DMS79 treated with DMSO at 0.1 percent for 48 hours (cell line): ENCODE measurements around the gene PMP22.

ENCODE experiments used
- DNase-seq: peaks from one replicate; lab custom pipeline; 2025; lab: John Stamatoyannopoulos, UW

PMP22 gene

DNA sequence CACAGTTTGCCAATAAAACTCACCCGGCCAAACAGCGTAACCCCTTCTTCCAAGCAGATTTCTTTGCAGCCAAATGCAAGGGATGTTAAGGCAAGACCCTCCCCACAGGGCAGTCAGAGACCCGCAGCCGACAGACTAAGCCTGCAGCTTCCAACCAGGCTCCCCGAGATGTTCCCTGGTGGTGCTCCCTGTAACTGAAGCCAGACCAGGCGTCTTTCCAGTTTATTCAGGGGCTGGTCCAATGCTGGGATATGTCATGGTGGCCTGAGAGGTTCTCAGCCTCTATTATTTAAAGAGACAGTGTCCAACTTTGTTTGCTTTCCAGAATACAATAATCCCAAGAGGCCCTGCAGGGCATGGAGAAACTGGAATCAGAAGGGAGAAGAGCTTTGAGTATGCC, at the start of gene PMP22:
PMP22 (minus strand) TSS at position 196 of the 400 bp plus-strand sequence. CDS start 4,599 bp downstream, outside the sequence.
- no peak for DNase-seq

GRCh38 chr17:15311996-15312395, 46.9 kb upstream of the PMP22 start:
- no peak for DNase-seq

- DNase-seq, result no peak
Observed at GRCh38 chr17:15309793-15310192, 44.7 kb upstream of the PMP22 start.

- DNase-seq, result no peak
Observed at GRCh38 chr17:15309236-15309635, 44.1 kb upstream of the PMP22 start.

GRCh38 chr17:15308758-15309157, 43.6 kb upstream of the PMP22 start:
- no peak for DNase-seq

- no peak for DNase-seq
Observed at GRCh38 chr17:15307710-15308111, 42.6 kb upstream of the PMP22 start.

GRCh38 chr17:15303851-15304250, 38.7 kb upstream of the PMP22 start:
- no peak for DNase-seq

- DNase-seq, result no peak
Observed at GRCh38 chr17:15303268-15303667, 38.1 kb upstream of the PMP22 start.

- no peak for DNase-seq
Observed at GRCh38 chr17:15301845-15302244, 36.7 kb upstream of the PMP22 start.

- no peak for DNase-seq
Observed at GRCh38 chr17:15298176-15298575, 33.0 kb upstream of the PMP22 start.

DNA sequence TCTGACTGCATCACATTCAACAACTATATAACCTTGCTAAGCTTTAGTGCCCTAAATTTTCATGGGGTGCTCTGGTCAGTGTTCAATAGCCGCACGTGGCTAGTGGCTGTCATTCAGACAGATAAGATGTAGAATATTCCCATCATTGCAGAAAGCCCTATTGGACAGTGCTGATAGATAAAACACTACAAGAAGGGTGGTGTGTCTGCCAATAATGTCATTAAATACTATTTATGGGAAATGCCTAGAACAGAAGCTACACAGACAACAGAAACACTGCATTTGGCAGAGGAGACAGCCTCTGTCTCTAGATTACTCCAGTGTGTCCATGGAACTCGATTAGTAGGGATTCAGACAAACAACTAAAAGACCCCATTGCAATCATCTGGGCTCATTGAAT, 28.4 kb upstream of the PMP22 start:
- no peak for DNase-seq

DNA sequence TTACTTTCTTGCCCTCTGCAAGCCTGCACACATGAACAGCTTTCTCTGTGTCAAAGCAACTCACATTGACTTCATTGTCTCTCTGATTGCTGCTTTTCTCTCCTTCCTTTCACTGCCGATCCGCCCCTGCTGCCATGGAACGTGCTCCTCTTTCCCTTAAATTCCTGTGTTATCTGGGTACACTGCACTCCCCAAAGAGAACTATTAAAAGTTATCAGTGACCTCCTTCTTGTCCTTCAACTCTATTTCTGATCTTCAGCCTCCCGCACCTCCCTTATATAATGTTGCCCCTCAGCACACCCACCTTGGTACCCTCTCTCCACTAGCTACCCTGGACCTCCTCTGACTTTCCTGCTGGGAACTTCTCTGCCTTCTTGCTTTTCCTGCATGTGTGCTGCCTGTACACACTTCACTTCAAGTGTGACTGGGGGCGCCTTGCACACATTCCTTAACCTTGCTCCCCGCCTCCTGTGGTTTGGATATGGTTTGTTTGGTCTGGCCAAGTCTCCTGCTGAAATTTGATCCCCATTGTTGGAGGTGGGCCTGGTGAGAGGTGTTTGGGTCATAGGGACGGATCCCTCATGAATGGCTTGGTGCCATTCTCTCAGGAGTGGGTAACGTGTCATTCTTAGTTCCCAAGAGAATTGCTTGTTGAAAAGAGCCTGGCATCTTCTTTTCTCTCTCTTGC, 26.7 kb upstream of the PMP22 start:
- DNase-seq, result no peak

GRCh38 chr17:15290605-15291004, 25.5 kb upstream of the PMP22 start:
- DNase-seq, result no peak

DNA sequence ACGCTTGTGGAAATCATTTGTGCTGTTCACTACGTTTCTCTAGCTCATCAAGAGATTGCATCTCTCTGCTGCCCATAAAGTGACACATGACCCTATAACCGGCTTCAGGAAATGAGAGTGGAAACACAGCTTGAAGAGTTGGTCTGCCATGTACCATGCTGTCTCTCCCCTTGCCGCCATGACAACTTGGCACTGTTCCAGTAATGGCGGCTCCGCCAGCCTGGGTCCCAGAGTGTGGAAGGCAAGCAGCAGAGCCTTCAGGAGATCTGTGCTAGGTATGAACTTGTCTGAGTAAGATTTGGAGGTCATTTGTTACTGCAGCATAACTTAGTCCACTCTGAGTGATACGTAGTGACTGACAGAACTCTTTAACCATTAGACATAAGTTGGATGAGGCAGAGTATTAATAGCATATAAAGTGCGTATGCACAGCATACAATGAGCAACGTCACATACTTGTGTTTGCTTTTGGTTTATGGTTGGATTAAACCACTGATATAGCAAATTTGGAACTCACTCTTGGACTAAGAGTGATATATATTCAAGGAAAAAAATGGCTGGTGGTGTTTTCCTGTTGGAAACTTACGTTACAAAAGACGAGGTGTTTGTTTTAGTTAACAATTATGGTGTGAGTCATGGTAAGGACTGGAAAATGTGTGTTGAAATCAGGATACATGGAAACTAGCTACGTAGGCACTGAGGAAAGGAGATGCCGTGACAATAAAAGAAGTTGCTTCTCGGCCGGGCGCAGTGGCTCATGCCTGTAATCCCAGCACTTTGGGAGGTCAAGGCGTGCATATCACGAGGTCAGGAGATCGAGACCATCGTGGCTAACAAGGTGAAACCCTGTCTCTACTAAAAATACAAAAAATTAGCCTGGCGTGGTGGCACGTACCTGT, 24.4 kb upstream of the PMP22 start:
- DNase-seq, result no peak

GRCh38 chr17:15288859-15289258, 23.7 kb upstream of the PMP22 start:
- no peak for DNase-seq

GRCh38 chr17:15287538-15288267, 22.6 kb upstream of the PMP22 start:
- DNase-seq, result no peak

GRCh38 chr17:15285466-15285865, 20.3 kb upstream of the PMP22 start:
- DNase-seq, result no peak

DNA sequence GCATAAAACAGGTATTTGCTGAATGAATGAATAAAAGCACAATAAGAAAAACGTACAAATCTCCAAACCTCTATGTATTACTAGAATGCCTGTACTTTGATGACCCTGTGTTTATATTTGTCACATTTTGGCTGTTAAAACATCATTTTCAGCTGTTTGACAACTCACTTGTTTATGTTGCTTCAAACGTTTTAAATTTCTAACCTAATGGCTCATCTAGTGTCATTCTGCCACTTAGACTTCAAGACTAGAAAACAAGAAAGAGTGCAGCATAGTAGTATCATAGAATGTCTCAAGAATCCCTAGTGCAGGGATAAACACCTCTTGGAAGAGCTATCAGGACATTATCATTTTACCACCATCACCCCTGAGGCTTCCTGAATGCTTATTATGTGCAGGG, 19.4 kb upstream of the PMP22 start:
- no peak for DNase-seq

DNA sequence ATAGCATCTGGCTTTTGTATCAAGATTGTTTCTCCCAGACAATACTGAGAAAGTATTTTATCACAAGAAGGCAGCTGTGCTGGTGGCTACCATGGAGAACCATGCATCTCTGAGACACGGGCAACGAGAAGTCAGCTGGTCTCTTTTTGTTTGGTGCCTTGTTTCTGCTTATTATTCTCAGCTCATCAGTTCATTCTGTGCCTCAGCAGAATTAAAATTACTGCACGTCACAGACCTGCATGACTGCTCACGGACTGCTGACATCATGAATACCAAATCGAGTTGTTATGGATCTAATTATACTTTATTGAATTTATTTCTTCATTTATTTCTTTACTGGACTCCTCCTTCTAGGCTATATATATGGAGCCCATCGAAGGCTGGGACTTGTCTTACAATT, 19.0 kb upstream of the PMP22 start:
- DNase-seq, result no peak

DNA sequence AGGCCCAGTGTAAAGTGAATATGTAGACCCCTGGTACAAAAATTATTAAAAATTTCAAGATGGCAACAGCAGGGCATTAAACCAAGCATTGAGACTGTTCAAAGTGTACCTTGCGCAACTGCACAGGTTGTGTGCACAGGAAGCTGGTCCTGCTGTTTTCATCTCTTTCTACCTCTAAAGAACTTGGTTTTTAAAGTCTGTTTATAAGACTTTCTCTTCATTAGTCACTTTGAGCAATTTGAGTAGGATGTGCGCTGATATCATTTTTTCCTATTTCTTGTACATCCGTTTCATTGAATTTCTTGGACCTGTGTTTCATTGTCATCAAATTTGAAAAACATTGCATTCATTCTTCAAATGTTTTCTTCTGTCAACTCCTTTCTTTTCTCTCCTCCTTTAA, 16.8 kb upstream of the PMP22 start:
- no peak for DNase-seq

- DNase-seq, result no peak
Observed at GRCh38 chr17:15278924-15279477, 13.9 kb upstream of the PMP22 start.

DNA sequence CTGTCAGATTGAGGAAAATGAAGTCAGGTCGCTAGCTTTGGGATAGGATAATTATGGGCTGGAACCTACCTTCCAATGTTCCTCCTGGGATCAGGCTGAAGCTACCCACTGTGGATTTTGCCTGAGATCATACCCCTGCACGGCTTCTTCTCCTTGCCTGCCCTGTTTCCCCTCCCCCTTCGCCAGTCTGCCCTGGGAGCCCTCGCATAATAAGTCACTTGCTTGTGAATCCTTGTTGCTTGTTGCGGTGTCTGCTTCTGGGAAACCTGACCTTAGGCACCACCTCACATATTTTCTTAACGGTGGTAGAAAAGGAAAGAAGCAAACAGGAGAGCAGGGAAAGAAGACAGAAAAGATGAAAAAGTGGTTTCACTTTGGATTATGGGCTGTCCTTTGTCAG, 13.3 kb upstream of the PMP22 start:
- no peak for DNase-seq
